SH-SY5Y (cell line): Measurements from ENCODE around the gene CNIH1.

Experiments
- GATA2 ChIP-seq: IDR thresholded peaks from 2 replicates; pipeline ENCODE4 v1.6.1; 2011; ENCODE audit warnings: mild to moderate bottlenecking, low read depth, low read length
- GATA3 ChIP-seq: IDR thresholded peaks from 2 replicates; pipeline ENCODE4 v1.6.1; 2011; ENCODE audit warnings: low read depth, mild to moderate bottlenecking, low read length, moderate library complexity

GRCh38 chr14:54459106-54459505 is 17.9 kb upstream of the CNIH1 start:
- TF ChIP-seq GATA2 = no peak
- TF ChIP-seq GATA3 = no peak
